HepG2 (cell line): ENCODE results near the gene MLST8. TPM values are rescaled to one million over a fixed set of nuclear protein-coding genes. Genes with fewer than 3 reads are reported as not detected.

ENCODE experiments used
- AHDC1 ChIP-seq: sonication (generic); formaldehyde crosslinking; IDR thresholded peaks from 2 replicates; pipeline ENCODE4 v1.5.1; 2020; ENCODE audit warnings: mild to moderate bottlenecking, missing genetic modification reagents, borderline replicate concordance
- ARID4A ChIP-seq: sonication (generic); formaldehyde crosslinking; IDR thresholded peaks from 2 replicates; pipeline ENCODE4 v1.5.0; 2020; ENCODE audit warnings: mild to moderate bottlenecking, missing genetic modification reagents, borderline replicate concordance
- CBX5 ChIP-seq: sonication (generic); formaldehyde crosslinking; IDR thresholded peaks from 2 replicates; pipeline ENCODE4 v1.4.0; 2020; ENCODE audit warnings: missing genetic modification reagents, borderline replicate concordance
- ELF3 ChIP-seq: IDR thresholded peaks from 2 replicates; pipeline ENCODE4 v1.6.1; 2016; ENCODE audit warnings: missing genetic modification reagents, missing compliant biosample characterization
- HDAC1 ChIP-seq: sonication (generic); formaldehyde crosslinking; IDR thresholded peaks from 2 replicates; pipeline ENCODE4 v1.5.1; 2020; ENCODE audit warnings: mild to moderate bottlenecking, missing genetic modification reagents
- HNF4G ChIP-seq, 2 experiments: sonication (generic) in 1 of 2; formaldehyde crosslinking in 1 of 2; IDR thresholded peaks; 2 replicates each; pipeline versions ENCODE4 v1.4.0 to v1.6.1; 2011 to 2020; ENCODE audit warnings: borderline replicate concordance in 2 of 2, low read depth in 2 of 2, mild to moderate bottlenecking in 2 of 2, low read length in 1 of 2, missing genetic modification reagents in 1 of 2, moderate library complexity in 1 of 2
- MTA3 ChIP-seq: sonication (generic); formaldehyde crosslinking; IDR thresholded peaks from 2 replicates; pipeline ENCODE4 v1.4.0; 2020; ENCODE audit warnings: missing genetic modification reagents
- SP1 ChIP-seq, 2 experiments: fragments of 450-650 bp in 1 of 2; sonication (generic) in 1 of 2; formaldehyde crosslinking in 1 of 2; IDR thresholded peaks; 2 replicates each; pipeline versions ENCODE4 v1.4.0 to v1.6.1; 2016 to 2020; ENCODE audit warnings: missing genetic modification reagents in 1 of 2
- TBL1XR1 ChIP-seq: fragments of 150-350 bp; IDR thresholded peaks from 2 replicates; pipeline ENCODE4 v1.6.1; 2014; ENCODE audit warnings: borderline replicate concordance, low read length; ENCODE audit not compliant: partially characterized antibody
- ZNF20 ChIP-seq: sonication (generic); formaldehyde crosslinking; IDR thresholded peaks from 2 replicates; pipeline ENCODE4 v1.4.0; 2020; ENCODE audit warnings: mild to moderate bottlenecking, moderate library complexity, missing genetic modification reagents
- ZNF274 ChIP-seq: sonication (generic); formaldehyde crosslinking; IDR thresholded peaks from 2 replicates; pipeline ENCODE4 v1.5.1; 2020; ENCODE audit warnings: mild to moderate bottlenecking, missing genetic modification reagents
- ZNF281 ChIP-seq: sonication (generic); formaldehyde crosslinking; IDR thresholded peaks from 2 replicates; pipeline ENCODE4 v1.4.0; 2020; ENCODE audit warnings: missing genetic modification reagents, borderline replicate concordance
- ZNF546 ChIP-seq: sonication (generic); formaldehyde crosslinking; conservative IDR thresholded peaks from 2 replicates; pipeline ENCODE4 v1.8.1; 2023; ENCODE audit warnings: mild to moderate bottlenecking, missing genetic modification reagents
- ZNF878 ChIP-seq: sonication (generic); formaldehyde crosslinking; IDR thresholded peaks from 2 replicates; pipeline ENCODE4 v1.8.1; 2023; ENCODE audit warnings: mild to moderate bottlenecking, missing genetic modification reagents, moderate library complexity
- ZSCAN12 ChIP-seq: sonication (generic); formaldehyde crosslinking; IDR thresholded peaks from 2 replicates; pipeline ENCODE4 v1.9.0; 2021; ENCODE audit warnings: mild to moderate bottlenecking, missing genetic modification reagents
- ZSCAN25 ChIP-seq: sonication (generic); formaldehyde crosslinking; IDR thresholded peaks from 2 replicates; pipeline ENCODE4 v1.8.0; 2022; ENCODE audit warnings: mild to moderate bottlenecking, missing genetic modification reagents
- polyA plus RNA-seq, 8 experiments: library from polyadenylated mRNA; depleted of rRNA in 3 of 8; stranded (reverse) in 7 of 8; unstranded in 1 of 8; fragments of >200 nt; fragmentation: Illumina TruSeq in 4 of 8; extraction: Trizol in 4 of 8; gene quantifications; 2 replicates each; pipeline versions ENCODE4 v1.2.1 to v1.2.3, GENCODE V29; 2011 to 2016; ENCODE audit warnings: low read depth in 4 of 8, missing spikeins in 1 of 8, mixed read lengths in 1 of 8; ENCODE audit not compliant: insufficient read depth in 1 of 8
- total RNA-seq, 5 experiments: library from RNA; depleted of rRNA; stranded (reverse); fragments of >200 nt; fragmentation: Illumina TruSeq; extraction: Trizol; gene quantifications; 2 replicates each; pipeline ENCODE4 v1.2.3, GENCODE V29; 2016; ENCODE audit warnings: low read depth in 1 of 5

Gene MLST8
- total and polyA plus RNA-seq, 2 of the 13 experiments (the other 11 are each of a cell fraction or from before 2014, with no cell fraction given): 30.8 to 72.7 TPM

GRCh38 chr16:2226245-2226793 lies 21.1 kb downstream of the MLST8 start (continued):
- TF ChIP-seq ELF3 (0 out of 2 replicates have a peak, but pooled peaks have one; percentile 29), ZSCAN25 (CRISPR knock-in tag) (peak; percentile 47; the same call in 1 of the 2 replicates), TBL1XR1 (peak; percentile 50), ZSCAN12 (CRISPR knock-in tag) (no peak), HNF4G (IDR thresholded peaks at IDR 0.05; ENCODE audit: borderline replicate concordance, low read depth, low read length) (peak; percentile 25; the same call in 1 of the 2 replicates), HNF4G (CRISPR knock-in tag; IDR thresholded peaks at IDR 0.05; ENCODE audit: borderline replicate concordance, low read depth) (no peak), HDAC1 (CRISPR knock-in tag) (peak; percentile 39; the same call in 1 of the 2 replicates), ARID4A (CRISPR knock-in tag) (peak; percentile 31; the same call in 1 of the 2 replicates), ZNF274 (no peak), MTA3 (no peak), CBX5 (CRISPR knock-in tag) (peak; percentile 48; the same call in 1 of the 2 replicates), ZNF20 (CRISPR knock-in tag) (no peak), ZNF546 (CRISPR knock-in tag) (no peak), SP1 (IDR thresholded peaks at IDR 0.05) (no peak), SP1 (CRISPR knock-in tag; IDR thresholded peaks at IDR 0.05) (peak; percentile 24; the same call in 1 of the 2 replicates), ZNF281 (peak; percentile 33; the same call in 1 of the 2 replicates), AHDC1 (peak; percentile 16; the same call in 1 of the 2 replicates), ZNF878 (CRISPR knock-in tag) (peak; percentile 50; the same call in 1 of the 2 replicates)
